IMR-90 (cell line): Measurements from ENCODE around the gene TMEM176A. TPM values are rescaled to one million over a fixed set of nuclear protein-coding genes. Genes with fewer than 3 reads are reported as not detected.

ENCODE experiments used
- ATAC-seq: fragments of 200-7000 bp; cut with Tn5 transposase; 2 replicates; pipeline ENCODE4 v1.9.1; 2020; ENCODE audit warnings: low read depth, mild to moderate bottlenecking, moderate library complexity
- BruUV-seq: library from RNA; stranded (reverse); fragments of 400-500 nt; replicated peaks from 2 replicates; lab custom pipeline; 2021; lab: Mats Ljungman, UMichigan
- CTCF ChIA-PET: fragments of 300-600 bp; formaldehyde crosslinking; extraction: SDS; loops from one replicate; lab custom pipeline; 2021; ENCODE audit warnings: antibody characterized with exemption; lab: Yijun Ruan, JAX
- POLR2A ChIA-PET: fragments of 300-600 bp; sonication (Branson Sonifier 250); formaldehyde crosslinking; loops from one replicate; lab custom pipeline; 2022; ENCODE audit warnings: antibody characterized with exemption; ENCODE audit not compliant: unreplicated experiment; lab: Charles Lee
- DNase-seq: peaks from one replicate; pipeline ENCODE4 v3.0.0; 2013
- H2AFZ ChIP-seq: replicated peaks from 2 replicates; pipeline ENCODE3; 2013; ENCODE audit warnings: low read length, mild to moderate bottlenecking; ENCODE audit not compliant: poor library complexity
- H2AK5ac ChIP-seq: 2 replicates; pipeline ENCODE4 v1.6.1; 2013; ENCODE audit warnings: low read depth, low read length, inconsistent platforms
- H2AK9ac ChIP-seq: replicated peaks from 2 replicates; pipeline ENCODE3; 2013; ENCODE audit warnings: mild to moderate bottlenecking, low read depth, low read length, moderate library complexity; ENCODE audit not compliant: poor library complexity
- H2BK120ac ChIP-seq: 2 replicates; pipeline ENCODE4 v1.6.1; 2013; ENCODE audit warnings: low read depth, low read length, inconsistent platforms
- H2BK15ac ChIP-seq: 3 replicates; pipeline ENCODE4 v1.6.1; 2013; ENCODE audit warnings: low read depth, low read length, inconsistent platforms
- H2BK20ac ChIP-seq: 2 replicates; pipeline ENCODE4 v1.6.1; 2013; ENCODE audit warnings: low read depth, mild to moderate bottlenecking, inconsistent platforms, low read length, moderate library complexity
- H2BK5ac ChIP-seq: 2 replicates; pipeline ENCODE4 v1.6.1; 2013; ENCODE audit warnings: mild to moderate bottlenecking, low read depth, low read length, inconsistent platforms; ENCODE audit not compliant: poor library complexity, severe bottlenecking
- H3K14ac ChIP-seq: replicated peaks from 2 replicates; pipeline ENCODE4 v1.6.1; 2013; ENCODE audit warnings: low read depth, low read length, inconsistent platforms
- H3K18ac ChIP-seq: 2 replicates; pipeline ENCODE4 v1.6.1; 2013; ENCODE audit warnings: low read depth, low read length, control low read depth
- H3K23ac ChIP-seq: 2 replicates; pipeline ENCODE4 v1.6.1; 2013; ENCODE audit warnings: low read depth, low read length, inconsistent platforms
- H3K27ac ChIP-seq: 2 replicates; pipeline ENCODE4 v1.5.1; 2013; ENCODE audit warnings: mild to moderate bottlenecking, control low read depth, low read length; ENCODE audit not compliant: insufficient read depth
- H3K27me3 ChIP-seq: 2 replicates; pipeline ENCODE4 v1.6.1; 2013; ENCODE audit warnings: low read length; ENCODE audit not compliant: control insufficient read depth, insufficient read depth
- H3K36me3 ChIP-seq: 2 replicates; pipeline ENCODE4 v1.6.1; 2013; ENCODE audit warnings: low read length, mixed read lengths; ENCODE audit not compliant: control insufficient read depth, insufficient read depth
- H3K4ac ChIP-seq: 2 replicates; pipeline ENCODE4 v1.6.1; 2013; ENCODE audit warnings: low read depth, low read length, inconsistent platforms
- H3K4me1 ChIP-seq: 2 replicates; pipeline ENCODE4 v1.6.1; 2013; ENCODE audit warnings: low read length, mixed read lengths; ENCODE audit not compliant: control insufficient read depth, insufficient read depth
- H3K4me2 ChIP-seq: 2 replicates; pipeline ENCODE4 v1.6.1; 2013; ENCODE audit warnings: low read depth, mild to moderate bottlenecking, control low read depth, low read length, moderate library complexity
- H3K4me3 ChIP-seq: 2 replicates; pipeline ENCODE4 v1.5.1; 2013; ENCODE audit warnings: low read depth, mild to moderate bottlenecking, control low read depth, low read length, moderate library complexity; ENCODE audit not compliant: insufficient read depth
- H3K56ac ChIP-seq: 2 replicates; pipeline ENCODE4 v1.6.1; 2013; ENCODE audit warnings: low read length, inconsistent platforms; ENCODE audit not compliant: insufficient read depth; ENCODE audit errors: extremely low read depth
- H3K79me1 ChIP-seq, 2 experiments: 2 replicates each; pipeline ENCODE4 v1.6.1; 2013; ENCODE audit warnings: low read length in 2 of 2, inconsistent platforms in 1 of 2, low read depth in 1 of 2
- H3K9ac ChIP-seq: 2 replicates; pipeline ENCODE4 v1.6.1; 2013; ENCODE audit warnings: low read depth, low read length, control low read depth
- H3K9me1 ChIP-seq: 2 replicates; pipeline ENCODE4 v1.6.1; 2013; ENCODE audit warnings: low read length, inconsistent platforms; ENCODE audit not compliant: insufficient read depth
- H3K9me3 ChIP-seq: 2 replicates; pipeline ENCODE4 v1.6.1; 2013; ENCODE audit warnings: low read length; ENCODE audit not compliant: control insufficient read depth, insufficient read depth
- H4K20me1 ChIP-seq: 2 replicates; pipeline ENCODE4 v1.6.1; 2013; ENCODE audit warnings: low read length, inconsistent platforms; ENCODE audit not compliant: insufficient read depth
- H4K5ac ChIP-seq: 2 replicates; pipeline ENCODE4 v1.6.1; 2013; ENCODE audit warnings: mild to moderate bottlenecking, low read depth, low read length, control low read depth
- H4K8ac ChIP-seq, 2 experiments: 2 replicates each; pipeline ENCODE4 v1.6.1; 2013; ENCODE audit warnings: low read depth in 2 of 2, low read length in 2 of 2, control low read depth in 1 of 2, inconsistent platforms in 1 of 2
- H4K91ac ChIP-seq: 2 replicates; pipeline ENCODE4 v1.6.1; 2013; ENCODE audit warnings: low read depth, low read length, inconsistent platforms; ENCODE audit not compliant: insufficient read depth
- BHLHE40 ChIP-seq: fragments of 150-350 bp; IDR thresholded peaks from 2 replicates; pipeline ENCODE4 v1.6.1; 2016; ENCODE audit warnings: mild to moderate bottlenecking, low read depth, low read length
- CHD1 ChIP-seq: IDR thresholded peaks from 2 replicates; pipeline ENCODE4 v1.6.1; 2012; ENCODE audit warnings: low read depth, low read length, improper control_type of control experiment
- CTCF ChIP-seq: conservative IDR thresholded peaks from 2 replicates; pipeline ENCODE4 v1.5.1; 2012; ENCODE audit warnings: mild to moderate bottlenecking, low read depth, low read length, improper control_type of control experiment
- ELK1 ChIP-seq: fragments of 150-350 bp; IDR thresholded peaks from 2 replicates; pipeline ENCODE4 v1.6.1; 2016; ENCODE audit warnings: low read depth, mild to moderate bottlenecking, low read length, moderate library complexity, borderline replicate concordance
- FOS ChIP-seq: fragments of 150-350 bp; IDR thresholded peaks from 2 replicates; pipeline ENCODE4 v1.6.1; 2016; ENCODE audit warnings: low read depth, low read length
- MAFK ChIP-seq: IDR thresholded peaks from 2 replicates; pipeline ENCODE4 v1.6.1; 2012; ENCODE audit warnings: low read depth, low read length, improper control_type of control experiment
- MAZ ChIP-seq: IDR thresholded peaks from 2 replicates; pipeline ENCODE4 v1.6.1; 2012; ENCODE audit warnings: low read depth, mild to moderate bottlenecking, low read length, improper control_type of control experiment, moderate library complexity, borderline replicate concordance
- MXI1 ChIP-seq: IDR thresholded peaks from 2 replicates; pipeline ENCODE4 v1.6.1; 2012; ENCODE audit warnings: low read depth, mild to moderate bottlenecking, low read length, moderate library complexity, borderline replicate concordance
- NFE2L2 ChIP-seq: fragments of 150-350 bp; IDR thresholded peaks from 2 replicates; pipeline ENCODE4 v1.6.1; 2016; ENCODE audit warnings: low read depth, mild to moderate bottlenecking, low read length
- POLR2A ChIP-seq: IDR thresholded peaks from 2 replicates; pipeline ENCODE4 v1.6.1; 2012; ENCODE audit warnings: mild to moderate bottlenecking, low read depth, low read length
- RAD21 ChIP-seq: IDR thresholded peaks from 2 replicates; pipeline ENCODE4 v1.6.1; 2012; ENCODE audit warnings: low read length, improper control_type of control experiment
- RCOR1 ChIP-seq: IDR thresholded peaks from 2 replicates; pipeline ENCODE4 v1.6.1; 2012; ENCODE audit warnings: mild to moderate bottlenecking, low read length, improper control_type of control experiment; ENCODE audit not compliant: insufficient replicate concordance
- RFX5 ChIP-seq: IDR thresholded peaks from 2 replicates; pipeline ENCODE4 v1.8.0; 2012; ENCODE audit warnings: low read depth, mild to moderate bottlenecking, low read length, moderate library complexity
- SMC3 ChIP-seq: fragments of 150-350 bp; IDR thresholded peaks from 2 replicates; pipeline ENCODE4 v1.6.1; 2016; ENCODE audit warnings: low read depth, mild to moderate bottlenecking, antibody characterized with exemption, low read length, moderate library complexity
- USF2 ChIP-seq: fragments of 150-350 bp; IDR thresholded peaks from 2 replicates; pipeline ENCODE4 v1.6.1; 2017; ENCODE audit warnings: mild to moderate bottlenecking, antibody characterized with exemption, low read length, low read depth
- WGBS, 2 experiments: methylation state at CpG; one replicate each; pipeline versions ENCODE4 v1.1.5 to v1.1.7; 2013; ENCODE audit warnings: missing lambda C conversion rate in 2 of 2; ENCODE audit not compliant: insufficient read length in 1 of 2; ENCODE audit errors: extremely low coverage in 2 of 2; 5-methylcytosine and 5-hydroxymethylcytosine counted together
- dilution Hi-C: fragments of 300-500 bp; cut with HindIII; formaldehyde crosslinking; loops from one replicate; pipeline ENCODE4 v1.14.3; 2018; ENCODE audit warnings: low sequenced_read_pairs; ENCODE audit not compliant: unreplicated experiment
- in situ Hi-C: fragments of 300-500 bp; cut with MboI; formaldehyde crosslinking; loops from 3 replicates; pipeline ENCODE4 v1.14.3; 2019; ENCODE audit warnings: low sequenced_read_pairs, inconsistent platforms, mixed read lengths
- intact Hi-C: fragments of 100-400 bp; cut with micrococcal nuclease; formaldehyde crosslinking; loops from 2 replicates; pipeline ENCODE4 v1.10.0; 2022
- polyA plus RNA-seq, 3 experiments: library from polyadenylated mRNA; depleted of rRNA; stranded (reverse); fragments of >200 nt; gene quantifications; 2 replicates each; pipeline ENCODE4 v1.2.3, GENCODE V29; 2012; ENCODE audit warnings: low replicate concordance in 1 of 3
- total RNA-seq: library from RNA; depleted of rRNA; stranded (reverse); fragments of >200 nt; gene quantifications from 2 replicates; pipeline ENCODE4 v1.2.3, GENCODE V29; 2012

The TMEM176A gene
- total and polyA plus RNA-seq, 2 of the 4 experiments (the other 2 are of a cell fraction) = not detected

GRCh38 chr7:150797661-150798060, 2.9 kb upstream of the TMEM176A start:
- Histone ChIP-seq H3K23ac (no peak overlapping the region), H3K9me1 (no peaks in the 10 kb centered on the region), H3K4me1 (no peaks in the 10 kb centered on the region), H2BK120ac (no peak overlapping the region), H2AK5ac (no peak overlapping the region), H2BK20ac (no peak overlapping the region), H3K27me3 (peaks cover 29% of the 10 kb centered on the region), H2AFZ (no peak overlapping the region), H3K4me3 (no peak overlapping the region), H3K79me1 (no peaks in the 10 kb centered on the region), H3K56ac (no peak overlapping the region), H3K36me3 (peaks cover 5% of the 10 kb centered on the region; the same call in 1 of the 2 replicates), H4K8ac (no peak overlapping the region), H2AK9ac (no peak overlapping the region), H4K5ac (no peak overlapping the region), H3K4me2 (no peak overlapping the region), H3K9ac (no peak overlapping the region), H3K18ac (no peak overlapping the region), H3K9me3 (peaks cover 2% of the 10 kb centered on the region; the same call in 1 of the 2 replicates), H3K4ac (no peak overlapping the region), H4K20me1 (no peaks in the 10 kb centered on the region), H3K14ac (no peak overlapping the region), H2BK5ac (no peak overlapping the region), H4K91ac (no peak overlapping the region), H2BK15ac (no peak overlapping the region), H3K27ac (no peak overlapping the region)
- in situ Hi-C loops (loop anchor here (25.0 kb wide), 1 partner anchor 315 kb away; no protein-coding TSS in a partner anchor), intact Hi-C loops (no loop called here), dilution Hi-C loops (no loop called here)
- ChIA-PET POLR2A (no interaction called here), CTCF (no interaction called here)
- BruUV-seq = no TSS peak
- DNase-seq (no peak), ATAC-seq (no peak)
- TF ChIP-seq RFX5 (no peak), CHD1 (no peak), RAD21 (no peak), NFE2L2 (no peak), RCOR1 (no peak), MXI1 (no peak), USF2 (no peak), SMC3 (no peak), MAZ (no peak), CTCF (no peak), ELK1 (no peak), BHLHE40 (no peak), FOS (no peak), POLR2A (no peak), MAFK (no peak)
- WGBS, 2 experiments = no CpG with 5 or more reads among the region's 4 CpGs
